HL-60/S4 treated with retinoic acid at 250 ng/mL for 4 days and 3 days (cell line): Measurements from ENCODE around the gene ARHGAP15.

Source experiments
- in situ Hi-C: fragments of 300-500 bp; cut with MboI; formaldehyde crosslinking; loops from 2 replicates; pipeline ENCODE4 v1.7.0; 2022; ENCODE audit warnings: low sequenced_read_pairs

The ARHGAP15 gene

GRCh38 chr2:143700865-143701264 lies 571.6 kb downstream of the ARHGAP15 start:
- in situ Hi-C loops, result no loop called here

- in situ Hi-C loops, result no loop called here
Measured at GRCh38 chr2:143701785-143702184, 572.6 kb downstream of the ARHGAP15 start.

- in situ Hi-C loops, result no loop called here
Measured at GRCh38 chr2:143702931-143703330, 573.7 kb downstream of the ARHGAP15 start.

- in situ Hi-C loops, result no loop called here
Measured at GRCh38 chr2:143704451-143705106, 575.4 kb downstream of the ARHGAP15 start.

- in situ Hi-C loops, result no loop called here
Measured at GRCh38 chr2:143705108-143705707, 576.0 kb downstream of the ARHGAP15 start.

- in situ Hi-C loops, result no loop called here
Measured at GRCh38 chr2:143706354-143706753, 577.1 kb downstream of the ARHGAP15 start.

GRCh38 chr2:143708682-143709081 lies 579.5 kb downstream of the ARHGAP15 start:
- in situ Hi-C loops, result no loop called here

- in situ Hi-C loops, result no loop called here
Measured at GRCh38 chr2:143710196-143710595, 581.0 kb downstream of the ARHGAP15 start.

GRCh38 chr2:143710879-143711278 lies 581.7 kb downstream of the ARHGAP15 start:
- in situ Hi-C loops, result no loop called here

- in situ Hi-C loops, result no loop called here
Measured at GRCh38 chr2:143716522-143716921, 587.3 kb downstream of the ARHGAP15 start.

GRCh38 chr2:143717053-143717452 lies 587.8 kb downstream of the ARHGAP15 start:
- in situ Hi-C loops, result no loop called here

GRCh38 chr2:143717536-143718168 lies 588.4 kb downstream of the ARHGAP15 start:
- in situ Hi-C loops, result no loop called here

- in situ Hi-C loops, result no loop called here
Measured at GRCh38 chr2:143718745-143719144, 589.5 kb downstream of the ARHGAP15 start.

- in situ Hi-C loops, result no loop called here
Measured at GRCh38 chr2:143719406-143719805, 590.2 kb downstream of the ARHGAP15 start.

- in situ Hi-C loops, result no loop called here
Measured at GRCh38 chr2:143720095-143720664, 591.0 kb downstream of the ARHGAP15 start.

- in situ Hi-C loops, result no loop called here
Measured at GRCh38 chr2:143725400-143725799, 596.2 kb downstream of the ARHGAP15 start.

- in situ Hi-C loops, result no loop called here
Measured at GRCh38 chr2:143726151-143726845, 597.1 kb downstream of the ARHGAP15 start.

- in situ Hi-C loops, result no loop called here
Measured at GRCh38 chr2:143728498-143728897, 599.3 kb downstream of the ARHGAP15 start.

GRCh38 chr2:143729296-143729814 lies 600.1 kb downstream of the ARHGAP15 start:
- in situ Hi-C loops, result no loop called here

- in situ Hi-C loops, result no loop called here
Measured at GRCh38 chr2:143730155-143730952, 601.1 kb downstream of the ARHGAP15 start.
